Upper lobe of left lung (tissue), 4 donors: ENCODE results near the gene PTPRG.

Experiments
- POLR2A ChIP-seq, 4 donors: fragments of 450-650 bp; IDR thresholded peaks; one replicate each; pipeline ENCODE4 v1.5.1; 2016 to 2017; ENCODE audit warnings: antibody characterized with exemption in 4 of 4, mild to moderate bottlenecking in 2 of 4
- TF ChIP-seq, protein P1 (sequence below), 6 experiments: fragments of 450-650 bp in 4 of 6; fragments of 200-600 bp in 2 of 6; sonication (generic) in 2 of 6; IDR thresholded peaks; one replicate each; pipeline ENCODE4 v1.5.1; 2016 to 2019; ENCODE audit warnings: antibody characterized with exemption in 6 of 6

DNA sequence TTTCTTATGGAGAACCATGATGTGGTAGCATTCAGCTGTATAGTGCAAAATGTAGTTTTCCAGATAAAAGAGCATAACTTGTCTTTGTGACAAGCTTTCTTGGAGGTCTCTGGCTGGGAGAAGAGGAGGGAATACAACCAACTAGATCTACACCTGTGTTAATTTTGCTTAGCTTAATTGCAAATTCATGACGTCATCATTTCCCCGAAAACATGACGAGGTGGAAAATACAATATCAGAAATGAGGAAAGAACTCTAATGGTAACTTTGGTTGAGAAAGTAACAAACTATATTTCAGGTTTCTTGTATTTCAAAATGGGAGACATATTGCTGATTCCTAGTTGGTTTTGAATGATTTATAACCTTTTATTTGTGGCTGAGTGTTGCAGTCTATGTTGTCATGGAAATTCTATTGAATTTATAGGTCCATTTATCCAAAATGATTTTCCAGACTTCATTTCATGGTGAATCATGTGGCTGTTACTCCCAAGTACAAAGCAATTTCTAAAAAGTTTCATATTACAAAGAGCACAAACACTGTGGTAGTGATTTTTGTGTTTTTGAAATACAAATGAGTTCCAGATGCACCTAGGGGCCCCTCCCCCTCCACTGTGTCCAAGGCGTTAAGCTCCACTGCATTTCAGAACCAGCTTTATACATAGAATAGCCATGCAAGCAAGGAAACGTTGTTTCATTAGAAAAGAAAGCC is 504.8 kb downstream of the PTPRG start:
- TF ChIP-seq, protein P1, sequence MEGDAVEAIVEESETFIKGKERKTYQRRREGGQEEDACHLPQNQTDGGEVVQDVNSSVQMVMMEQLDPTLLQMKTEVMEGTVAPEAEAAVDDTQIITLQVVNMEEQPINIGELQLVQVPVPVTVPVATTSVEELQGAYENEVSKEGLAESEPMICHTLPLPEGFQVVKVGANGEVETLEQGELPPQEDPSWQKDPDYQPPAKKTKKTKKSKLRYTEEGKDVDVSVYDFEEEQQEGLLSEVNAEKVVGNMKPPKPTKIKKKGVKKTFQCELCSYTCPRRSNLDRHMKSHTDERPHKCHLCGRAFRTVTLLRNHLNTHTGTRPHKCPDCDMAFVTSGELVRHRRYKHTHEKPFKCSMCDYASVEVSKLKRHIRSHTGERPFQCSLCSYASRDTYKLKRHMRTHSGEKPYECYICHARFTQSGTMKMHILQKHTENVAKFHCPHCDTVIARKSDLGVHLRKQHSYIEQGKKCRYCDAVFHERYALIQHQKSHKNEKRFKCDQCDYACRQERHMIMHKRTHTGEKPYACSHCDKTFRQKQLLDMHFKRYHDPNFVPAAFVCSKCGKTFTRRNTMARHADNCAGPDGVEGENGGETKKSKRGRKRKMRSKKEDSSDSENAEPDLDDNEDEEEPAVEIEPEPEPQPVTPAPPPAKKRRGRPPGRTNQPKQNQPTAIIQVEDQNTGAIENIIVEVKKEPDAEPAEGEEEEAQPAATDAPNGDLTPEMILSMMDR (IDR thresholded peaks at IDR 0.05) = no peak
- no peak for TF ChIP-seq POLR2A (IDR thresholded peaks at IDR 0.05)
